ENCODE measurements around the gene C13orf46. TPM values are rescaled to one million over a fixed set of nuclear protein-coding genes. Genes with fewer than 3 reads are reported as not detected.
A peak's percentile ranks its signal among the peaks of the same experiment; 100 is the strongest.

Gene C13orf46
- total RNA-seq, 3 donors from 2014 or later: 1.3 to 1.8 (median 1.6) TPM

DNA sequence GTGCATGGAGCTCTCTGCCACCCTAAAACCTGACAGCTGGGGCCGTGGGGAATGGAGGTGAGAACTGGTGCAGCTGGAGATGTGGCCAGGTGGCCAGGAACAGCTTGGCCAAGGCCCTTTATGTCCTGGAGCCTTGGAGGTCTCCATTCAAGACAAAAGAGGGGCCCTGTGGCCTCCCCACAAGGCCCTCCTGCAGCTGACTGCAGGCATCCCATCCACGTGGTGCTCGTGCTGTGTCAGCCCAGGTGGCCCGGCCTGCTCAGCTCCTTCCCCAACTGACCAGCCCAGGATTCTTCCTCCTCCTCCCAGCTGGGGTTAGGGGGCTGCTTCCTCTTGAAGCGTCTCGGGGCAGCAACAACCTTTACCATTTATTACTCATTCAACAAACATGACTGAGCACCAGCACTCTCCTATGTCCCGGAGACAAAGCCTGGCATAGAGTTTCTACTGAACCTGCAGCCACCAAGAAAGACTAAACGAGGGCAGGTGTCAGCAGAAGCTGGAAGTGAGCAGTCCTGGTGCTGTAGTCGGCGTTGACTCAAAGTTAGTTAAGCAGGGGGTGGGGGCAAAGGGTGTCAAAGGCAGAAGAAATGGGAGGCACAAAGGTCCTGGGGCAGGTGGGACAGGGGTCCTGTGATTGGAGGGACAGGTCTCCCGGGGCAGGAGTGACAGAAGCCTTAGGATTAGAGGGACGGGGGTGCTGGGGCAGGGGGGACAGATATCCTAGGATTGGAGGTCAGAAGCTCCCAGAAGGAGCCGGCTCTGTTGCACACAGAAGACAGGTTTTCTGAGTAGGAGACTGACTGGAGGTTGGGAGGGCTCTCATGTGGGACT lies 23.3 kb upstream of the C13orf46 start:
- H3K4me3 ChIP-seq: no peak overlapping the region
- H3K36me3 ChIP-seq (ENCODE audit: low read depth): no peaks in the 10 kb centered on the region
- TF ChIP-seq, protein P1, sequence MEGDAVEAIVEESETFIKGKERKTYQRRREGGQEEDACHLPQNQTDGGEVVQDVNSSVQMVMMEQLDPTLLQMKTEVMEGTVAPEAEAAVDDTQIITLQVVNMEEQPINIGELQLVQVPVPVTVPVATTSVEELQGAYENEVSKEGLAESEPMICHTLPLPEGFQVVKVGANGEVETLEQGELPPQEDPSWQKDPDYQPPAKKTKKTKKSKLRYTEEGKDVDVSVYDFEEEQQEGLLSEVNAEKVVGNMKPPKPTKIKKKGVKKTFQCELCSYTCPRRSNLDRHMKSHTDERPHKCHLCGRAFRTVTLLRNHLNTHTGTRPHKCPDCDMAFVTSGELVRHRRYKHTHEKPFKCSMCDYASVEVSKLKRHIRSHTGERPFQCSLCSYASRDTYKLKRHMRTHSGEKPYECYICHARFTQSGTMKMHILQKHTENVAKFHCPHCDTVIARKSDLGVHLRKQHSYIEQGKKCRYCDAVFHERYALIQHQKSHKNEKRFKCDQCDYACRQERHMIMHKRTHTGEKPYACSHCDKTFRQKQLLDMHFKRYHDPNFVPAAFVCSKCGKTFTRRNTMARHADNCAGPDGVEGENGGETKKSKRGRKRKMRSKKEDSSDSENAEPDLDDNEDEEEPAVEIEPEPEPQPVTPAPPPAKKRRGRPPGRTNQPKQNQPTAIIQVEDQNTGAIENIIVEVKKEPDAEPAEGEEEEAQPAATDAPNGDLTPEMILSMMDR (IDR thresholded peaks at IDR 0.05): no peak
- ATAC-seq (no peak), DNase-seq (peak in 2 of 3 donors; percentile 7 to 26)
- no peaks in the 10 kb centered on the region for H3K9me3 ChIP-seq
- intact Hi-C loops (cut with DNase I, micrococcal nuclease): no loop called here
- H3K4me1 ChIP-seq (ENCODE audit: low read depth): no peaks in the 10 kb centered on the region

DNA sequence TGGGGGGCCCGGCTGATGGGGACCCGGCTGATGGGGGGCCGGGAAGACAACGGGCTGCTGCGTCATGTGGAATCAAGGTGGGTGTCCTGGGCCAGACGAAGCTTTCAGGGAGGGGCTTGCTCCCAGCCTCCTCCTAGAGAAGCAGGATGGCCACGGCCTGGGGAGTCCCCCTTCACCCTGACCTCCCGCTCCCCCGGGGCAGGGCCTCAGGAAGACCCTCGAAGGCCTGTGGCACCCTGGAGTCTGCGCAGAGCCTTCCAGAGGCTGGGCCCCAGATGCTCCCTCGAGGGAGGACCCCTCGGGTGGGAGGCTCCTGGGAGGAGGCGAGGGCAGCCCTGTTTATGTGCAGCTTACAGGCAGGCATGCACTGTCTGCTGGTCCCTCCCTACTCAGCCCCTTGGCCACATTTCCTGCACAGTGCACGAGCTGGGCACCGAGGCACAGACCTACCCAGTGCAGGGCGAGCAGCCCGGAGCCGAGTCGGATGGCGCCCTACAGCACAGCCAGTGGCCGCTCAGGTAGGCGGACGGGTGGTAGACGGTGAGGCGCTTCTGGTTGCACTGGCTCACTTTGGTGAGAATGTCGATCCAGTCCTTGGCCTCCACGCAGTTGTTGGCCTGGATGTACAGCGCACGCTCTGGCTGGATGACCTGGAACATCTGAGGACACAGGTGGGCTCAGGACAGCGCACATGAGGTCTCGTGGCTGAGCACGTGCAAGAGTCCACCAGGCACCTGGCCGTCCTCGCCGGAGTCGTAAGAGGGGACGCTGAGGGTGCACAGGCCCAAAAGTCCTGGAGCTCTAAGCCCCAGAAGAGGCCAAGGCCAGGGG lies 22.4 kb upstream of the C13orf46 start:
- H3K9me3 ChIP-seq: no peaks in the 10 kb centered on the region
- DNase-seq (peak in 2 of 3 donors; percentile 14 to 49), ATAC-seq (no peak)
- no peaks in the 10 kb centered on the region for H3K4me1 ChIP-seq (ENCODE audit: low read depth)
- no peak overlapping the region for H3K4me3 ChIP-seq
- intact Hi-C loops (cut with DNase I, micrococcal nuclease): no loop called here
- TF ChIP-seq, protein P1 (IDR thresholded peaks at IDR 0.05): no peak
- H3K36me3 ChIP-seq (ENCODE audit: low read depth): no peaks in the 10 kb centered on the region

DNA sequence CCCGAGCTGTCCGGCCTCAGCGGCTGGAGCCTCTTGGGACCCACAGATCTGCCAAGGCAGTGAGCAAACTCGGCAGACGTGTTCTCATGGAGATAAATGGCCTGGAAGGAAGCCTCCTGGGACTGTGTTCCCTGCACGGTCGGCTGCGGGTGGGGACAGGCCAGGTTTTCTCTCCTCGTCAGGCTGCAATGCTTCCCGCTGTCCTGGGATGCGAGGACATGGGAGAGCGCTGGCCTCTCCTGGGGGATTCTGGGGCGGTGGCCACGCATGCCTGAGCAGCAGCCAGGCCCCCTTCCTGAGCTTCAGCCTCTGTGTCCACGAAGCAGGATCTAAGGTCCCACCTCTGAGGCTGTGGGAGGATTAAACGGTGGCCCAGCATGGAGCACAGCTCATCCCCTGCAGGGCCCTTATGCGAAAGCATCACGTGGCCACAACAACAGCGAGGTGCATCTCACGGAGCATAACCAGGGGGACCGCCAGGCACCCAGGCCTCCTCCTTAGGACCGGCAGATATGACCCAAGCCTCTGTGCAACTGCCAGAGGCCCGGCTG lies 21.2 kb upstream of the C13orf46 start:
- Histone ChIP-seq H3K36me3 (ENCODE audit: low read depth) (no peaks in the 10 kb centered on the region), H3K9me3 (no peaks in the 10 kb centered on the region), H3K4me3 (no peak overlapping the region), H3K4me1 (ENCODE audit: low read depth) (no peaks in the 10 kb centered on the region)
- TF ChIP-seq, protein P1 (IDR thresholded peaks at IDR 0.05): no peak
- intact Hi-C loops (cut with DNase I, micrococcal nuclease): no loop called here
- DNase-seq: peak in 2 of 3 donors; percentile 17 to 34
- ATAC-seq: no peak

DNA sequence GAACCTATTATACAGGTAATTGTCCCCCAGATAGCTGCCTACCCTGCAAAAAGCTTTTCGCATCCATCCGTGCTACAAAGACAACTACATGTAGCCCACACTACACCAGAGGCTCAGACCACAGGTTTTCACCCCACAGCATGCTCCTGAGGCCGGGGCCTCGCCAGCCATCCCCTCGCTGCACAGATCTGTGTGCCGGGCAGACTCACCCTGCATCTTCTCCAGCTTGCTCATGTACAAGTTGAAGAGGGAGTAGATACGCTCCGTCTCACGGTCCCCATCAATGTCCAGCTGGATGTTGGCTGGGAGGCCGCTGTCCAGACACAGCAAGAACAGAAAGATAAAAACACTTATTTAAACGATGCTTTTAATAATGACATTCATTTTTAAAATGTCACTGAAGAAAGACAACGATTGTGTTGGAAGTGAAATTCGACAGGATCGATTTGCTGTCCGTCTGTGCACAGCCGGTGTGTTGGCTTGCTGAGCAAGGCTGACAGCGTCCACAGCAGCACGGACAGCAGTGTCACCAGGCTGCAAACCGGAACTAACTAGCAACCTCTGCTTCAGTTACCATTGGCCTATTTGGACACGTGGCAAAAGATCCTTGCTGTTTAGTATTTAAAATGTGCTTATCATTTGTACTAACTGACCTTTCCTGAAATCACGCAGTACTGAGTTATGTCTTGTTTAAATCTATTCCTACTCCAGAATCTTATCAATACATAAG lies 18.6 kb upstream of the C13orf46 start:
- H3K36me3 ChIP-seq (ENCODE audit: low read depth): no peaks in the 10 kb centered on the region
- DNase-seq (peak in 1 of 3 donors; percentile 29), ATAC-seq (no peak)
- no peak overlapping the region for H3K4me3 ChIP-seq
- TF ChIP-seq, protein P1 (IDR thresholded peaks at IDR 0.05): no peak
- intact Hi-C loops (cut with DNase I, micrococcal nuclease): no loop called here
- H3K4me1 ChIP-seq (ENCODE audit: low read depth): no peaks in the 10 kb centered on the region
- H3K9me3 ChIP-seq: no peaks in the 10 kb centered on the region

DNA sequence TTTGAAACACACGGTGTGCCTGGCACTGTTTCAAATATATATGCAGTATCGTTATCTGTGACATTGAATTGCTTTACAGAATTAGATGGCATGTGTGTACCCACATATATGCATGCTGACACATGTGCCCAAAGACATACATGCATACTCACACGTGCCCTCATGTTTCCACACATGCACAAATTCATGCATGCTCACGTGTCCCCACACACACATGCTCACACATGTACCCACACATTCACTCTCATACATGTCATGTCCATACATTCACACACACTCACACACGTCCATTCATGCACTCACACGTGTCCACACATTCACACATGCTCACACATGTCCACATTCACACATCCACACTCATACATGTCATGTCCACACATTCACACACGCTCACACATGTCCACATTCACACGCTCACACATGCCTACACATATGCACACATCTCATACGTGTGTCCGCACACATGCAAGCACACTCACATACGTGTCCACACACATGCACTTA lies 17.9 kb upstream of the C13orf46 start:
- TF ChIP-seq, protein P1 (IDR thresholded peaks at IDR 0.05): no peak
- intact Hi-C loops (cut with DNase I, micrococcal nuclease): no loop called here

More for the DNA sequence above, 17.9 kb upstream of the C13orf46 start:
- Histone ChIP-seq H3K4me1 (ENCODE audit: low read depth) (no peaks in the 10 kb centered on the region), H3K9me3 (no peaks in the 10 kb centered on the region), H3K36me3 (ENCODE audit: low read depth) (no peaks in the 10 kb centered on the region), H3K4me3 (no peak overlapping the region)
- ATAC-seq (no peak), DNase-seq (no peak)

All from mucosa of descending colon (tissue), 3 donors.